GM19193 (cell line): ENCODE results near the gene NGEF.

Experiments
- POLR2A ChIP-seq: IDR thresholded peaks from 4 replicates; pipeline ENCODE4 v1.6.1; 2011; ENCODE audit not compliant: insufficient read depth, insufficient read length; ENCODE audit errors: extremely low read depth

Gene NGEF

GRCh38 chr2:233015019-233015645 lies 2.1 kb upstream of the NGEF start:
- no peak for TF ChIP-seq POLR2A

- no peak for TF ChIP-seq POLR2A
Measured at GRCh38 chr2:233013650-233014049, 594 bp upstream of the NGEF start.

GRCh38 chr2:233012301-233012971 lies 620 bp downstream of the NGEF start:
- no peak for TF ChIP-seq POLR2A

GRCh38 chr2:233011702-233012131 lies 1.3 kb downstream of the NGEF start:
- TF ChIP-seq POLR2A = no peak

- no peak for TF ChIP-seq POLR2A
Measured at GRCh38 chr2:233011268-233011650, 1.8 kb downstream of the NGEF start.

DNA sequence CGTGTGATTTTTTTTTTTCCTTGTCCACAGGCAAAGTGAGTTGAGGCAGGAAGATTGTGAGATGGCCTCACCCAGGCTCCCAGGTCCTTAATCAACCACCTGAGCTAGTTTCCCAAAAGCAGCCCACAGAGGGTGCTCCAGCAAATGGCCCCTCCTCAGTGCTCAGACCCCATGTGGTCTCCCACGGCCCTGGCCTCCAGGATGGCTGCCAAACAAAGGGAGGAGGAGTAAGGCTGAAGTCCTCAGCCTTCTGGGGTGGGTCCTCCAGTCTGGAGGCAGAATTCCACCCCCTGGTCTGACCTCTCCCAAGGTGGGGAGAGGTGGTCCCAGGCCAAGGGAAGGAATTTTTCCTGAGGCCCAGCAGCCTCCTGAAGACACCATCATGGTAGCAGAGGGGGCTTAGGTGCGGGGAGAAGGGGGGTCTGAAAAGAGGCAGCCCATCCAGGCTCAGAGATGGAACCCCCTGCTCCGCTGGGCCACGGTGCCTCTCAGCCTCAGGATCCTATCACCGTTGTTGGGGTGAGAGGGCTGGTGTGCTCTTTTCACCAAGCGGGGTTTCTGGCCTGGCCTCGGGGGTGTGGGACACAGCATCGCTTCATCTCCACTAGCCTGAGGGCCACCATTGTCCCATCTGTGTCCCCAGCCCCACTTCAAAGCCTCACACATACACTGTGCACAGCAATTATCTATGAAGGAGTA lies 2.3 kb downstream of the NGEF start:
- TF ChIP-seq POLR2A = no peak

DNA sequence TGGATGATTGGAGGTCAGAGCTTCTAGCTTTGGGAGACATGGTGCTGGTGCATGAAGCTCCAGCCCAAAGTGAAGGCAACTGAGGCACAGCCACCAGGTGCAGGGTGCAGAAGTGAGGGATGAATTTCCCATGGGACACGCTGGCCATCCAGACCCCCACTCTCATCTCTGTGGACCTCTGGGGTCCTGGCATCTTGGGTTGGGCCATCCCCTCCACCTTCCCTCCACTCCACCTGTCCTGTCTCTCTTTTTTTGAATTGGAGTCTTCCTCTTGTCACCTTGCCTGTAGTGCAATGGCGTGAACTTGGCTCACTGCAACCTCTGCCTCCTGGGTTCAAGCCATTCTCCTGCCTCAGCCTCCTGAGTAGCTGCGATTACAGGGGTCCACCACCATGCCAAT lies 3.4 kb downstream of the NGEF start:
- TF ChIP-seq POLR2A = no peak

GRCh38 chr2:233007739-233008138 lies 5.3 kb downstream of the NGEF start:
- TF ChIP-seq POLR2A = no peak

- TF ChIP-seq POLR2A = no peak
Measured at GRCh38 chr2:233007270-233007669, 5.8 kb downstream of the NGEF start.

GRCh38 chr2:233006648-233007047 lies 6.4 kb downstream of the NGEF start:
- no peak for TF ChIP-seq POLR2A

DNA sequence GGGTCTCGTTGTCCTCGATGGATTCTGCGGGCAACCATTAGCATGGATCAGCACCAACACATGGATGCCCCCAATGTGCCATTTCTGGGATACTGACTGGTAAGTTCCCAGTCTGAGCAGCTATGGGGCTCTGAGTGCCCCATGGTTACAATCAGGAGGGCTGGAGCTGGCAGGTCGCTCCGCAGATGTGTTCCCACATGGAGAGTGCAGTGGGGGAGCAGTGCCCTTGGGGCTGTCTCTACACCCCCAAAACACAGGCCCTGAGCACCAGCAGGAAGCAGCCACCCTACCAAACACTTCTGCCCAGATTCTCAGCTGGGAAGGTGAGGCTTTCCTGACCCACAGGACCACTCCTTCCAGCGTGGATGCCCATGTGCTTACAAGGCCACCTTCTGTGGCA lies 8.0 kb downstream of the NGEF start:
- TF ChIP-seq POLR2A = no peak

GRCh38 chr2:233003658-233004555 lies 9.1 kb downstream of the NGEF start:
- no peak for TF ChIP-seq POLR2A

- TF ChIP-seq POLR2A = no peak
Measured at GRCh38 chr2:233002829-233003657, 10.0 kb downstream of the NGEF start.
